Measurements from ENCODE around the gene LYSMD1.
"Not testable (repeated sequence)": the region's sequence is repeated elsewhere in the genome, so short reads cannot be mapped to it uniquely, and the experiment has no call there.

LYSMD1 gene

DNA sequence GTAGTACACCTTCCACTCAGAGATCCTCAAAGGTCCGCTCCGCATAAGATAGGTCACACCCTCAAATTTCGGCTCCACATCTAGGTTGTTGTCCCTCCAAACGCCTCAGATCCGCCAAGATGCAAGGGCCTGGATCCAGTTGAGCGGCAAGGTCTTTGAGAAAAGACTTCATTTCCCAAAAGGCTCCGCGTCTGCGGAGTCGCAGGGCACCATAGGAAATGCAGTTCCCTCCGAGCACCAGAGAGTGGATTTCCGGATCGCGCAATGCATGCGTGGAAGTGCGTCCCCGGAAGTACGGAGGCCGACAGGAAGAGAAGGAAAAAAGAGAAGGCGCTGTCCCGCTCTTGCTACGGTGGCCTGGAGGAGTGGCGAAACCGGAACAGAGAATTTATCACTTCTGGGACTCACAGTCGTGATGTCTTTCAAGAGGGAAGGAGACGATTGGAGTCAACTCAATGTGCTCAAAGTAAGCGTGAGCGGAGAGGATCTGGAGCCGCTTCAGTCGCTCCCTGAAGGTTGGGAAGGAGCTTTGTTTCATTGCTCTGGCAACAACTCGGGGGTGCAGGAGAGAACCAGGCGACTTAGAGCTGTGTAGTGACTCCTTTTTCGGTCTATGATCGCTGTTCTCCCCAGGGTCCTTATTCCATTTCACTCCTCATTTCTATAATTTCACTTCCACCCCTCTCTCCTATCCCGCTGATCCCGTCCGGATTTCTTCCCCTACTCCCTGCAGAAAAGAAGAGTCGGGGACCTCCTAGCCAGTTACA, at the start of gene LYSMD1, which contains the start of gene SCNM1:
LYSMD1 (minus strand) TSS at position 165 of the 767 bp plus-strand sequence. CDS start 644 bp downstream, outside the sequence.
SCNM1 (plus strand) TSS at position 407 of the 767 bp plus-strand sequence; CDS start at position 416, 9 bp downstream.
- peak; percentile 94 for DNase-seq

DNA sequence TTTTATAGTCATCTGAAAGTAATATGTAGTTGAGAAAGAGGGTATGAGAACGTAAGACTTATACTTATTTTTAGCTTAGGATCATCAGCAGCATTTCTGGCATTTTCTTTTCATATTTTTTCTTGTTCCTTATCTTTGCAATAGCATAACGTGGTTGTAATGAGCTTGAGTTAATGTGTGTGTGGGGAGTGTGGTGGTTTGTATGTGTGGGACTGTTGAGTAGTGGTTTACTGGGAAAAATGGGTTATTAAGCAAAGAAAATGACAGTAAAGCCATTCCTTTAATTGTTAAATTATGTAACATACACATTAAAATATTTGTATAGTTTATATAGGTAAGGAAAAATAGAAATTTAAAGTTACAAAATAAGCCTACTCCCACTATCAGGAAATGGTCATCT, 47.9 kb upstream of the LYSMD1 start:
- no peak for DNase-seq

DNA sequence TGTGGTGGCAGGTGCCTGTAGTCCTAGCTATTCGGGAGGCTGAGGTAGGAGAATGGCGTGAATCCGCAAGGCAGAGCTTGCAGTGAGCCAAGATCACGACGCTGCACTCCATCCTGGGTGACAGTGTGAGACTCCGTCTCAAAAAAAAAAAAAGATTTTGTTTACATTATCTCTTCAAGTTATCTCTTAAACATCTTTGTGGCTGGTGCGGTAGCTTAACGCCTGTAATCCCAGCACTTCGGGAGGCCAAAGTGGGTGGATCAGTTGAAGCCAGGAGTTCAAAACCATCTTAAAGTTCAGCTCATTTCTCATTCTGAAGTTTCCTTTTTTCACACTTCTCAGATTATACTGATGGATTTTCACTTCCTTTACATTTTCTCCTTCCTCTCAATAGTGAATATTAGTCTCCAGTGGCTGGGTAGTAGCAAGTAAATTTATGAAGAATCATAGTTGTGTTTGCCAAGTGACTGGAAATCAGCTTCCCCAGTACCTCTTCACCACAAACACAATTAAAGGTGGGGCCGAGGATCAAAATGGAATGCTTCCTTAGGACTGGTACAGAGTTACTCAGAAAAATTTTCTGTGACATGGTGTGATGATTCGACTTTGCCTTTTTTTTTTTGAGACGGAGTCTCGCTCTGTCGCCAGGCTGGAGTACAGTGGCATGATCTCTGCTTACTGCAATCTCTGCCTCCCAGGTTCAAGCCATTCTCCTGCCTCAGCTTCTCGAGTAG, 46.4 kb upstream of the LYSMD1 start:
- no peak for DNase-seq

DNA sequence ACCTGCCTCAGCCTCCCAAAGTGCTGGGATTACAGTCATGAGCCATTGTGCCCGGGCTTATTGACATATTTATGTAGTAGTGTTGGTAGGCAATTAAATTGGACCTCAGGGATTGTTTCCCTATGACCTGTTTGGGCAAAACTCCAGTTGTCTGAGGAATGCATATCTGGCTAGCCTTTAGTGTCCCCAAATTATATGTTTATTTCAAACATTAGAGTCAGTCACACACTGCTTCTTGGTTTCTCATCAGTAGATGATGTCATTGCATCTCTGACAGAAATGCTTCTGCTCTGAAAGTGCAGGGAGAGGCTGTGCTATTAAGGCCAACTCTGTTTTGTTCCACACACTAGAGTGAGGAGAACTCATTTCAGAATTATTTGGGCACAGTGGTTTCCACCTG, 45.1 kb upstream of the LYSMD1 start:
- DNase-seq: no peak

DNA sequence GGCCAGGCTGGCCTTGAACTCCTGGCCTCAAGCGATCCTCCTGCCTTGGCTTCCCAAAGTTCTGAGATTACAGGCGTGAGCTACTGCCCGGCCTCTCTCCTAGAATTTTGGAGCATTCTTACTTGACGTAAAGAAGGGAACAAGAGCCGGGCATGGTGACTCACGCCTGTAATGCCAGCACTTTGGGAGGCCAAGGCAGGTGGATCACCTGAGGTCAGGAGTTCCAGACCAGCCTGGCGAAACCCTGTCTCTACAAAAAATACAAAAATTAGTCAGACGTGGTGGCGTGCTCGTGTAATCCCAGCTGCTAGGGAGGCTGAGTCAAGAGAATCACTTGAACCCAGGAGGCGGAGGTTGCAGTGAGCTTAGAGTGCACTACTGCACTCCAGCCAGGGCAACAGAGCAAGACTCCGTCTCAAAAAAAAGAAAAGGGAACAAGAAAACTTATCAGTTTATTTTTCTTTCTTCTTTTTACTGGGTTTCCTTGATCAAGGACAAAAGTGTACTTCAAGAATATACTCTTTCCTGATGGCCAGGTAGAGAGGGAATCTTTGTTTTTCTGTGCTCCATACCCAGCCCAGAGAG, 39.8 kb upstream of the LYSMD1 start:
- DNase-seq: not testable (repeated sequence)

GRCh38 chr1:151199873-151200581, 34.3 kb upstream of the LYSMD1 start:
- DNase-seq: no peak

DNA sequence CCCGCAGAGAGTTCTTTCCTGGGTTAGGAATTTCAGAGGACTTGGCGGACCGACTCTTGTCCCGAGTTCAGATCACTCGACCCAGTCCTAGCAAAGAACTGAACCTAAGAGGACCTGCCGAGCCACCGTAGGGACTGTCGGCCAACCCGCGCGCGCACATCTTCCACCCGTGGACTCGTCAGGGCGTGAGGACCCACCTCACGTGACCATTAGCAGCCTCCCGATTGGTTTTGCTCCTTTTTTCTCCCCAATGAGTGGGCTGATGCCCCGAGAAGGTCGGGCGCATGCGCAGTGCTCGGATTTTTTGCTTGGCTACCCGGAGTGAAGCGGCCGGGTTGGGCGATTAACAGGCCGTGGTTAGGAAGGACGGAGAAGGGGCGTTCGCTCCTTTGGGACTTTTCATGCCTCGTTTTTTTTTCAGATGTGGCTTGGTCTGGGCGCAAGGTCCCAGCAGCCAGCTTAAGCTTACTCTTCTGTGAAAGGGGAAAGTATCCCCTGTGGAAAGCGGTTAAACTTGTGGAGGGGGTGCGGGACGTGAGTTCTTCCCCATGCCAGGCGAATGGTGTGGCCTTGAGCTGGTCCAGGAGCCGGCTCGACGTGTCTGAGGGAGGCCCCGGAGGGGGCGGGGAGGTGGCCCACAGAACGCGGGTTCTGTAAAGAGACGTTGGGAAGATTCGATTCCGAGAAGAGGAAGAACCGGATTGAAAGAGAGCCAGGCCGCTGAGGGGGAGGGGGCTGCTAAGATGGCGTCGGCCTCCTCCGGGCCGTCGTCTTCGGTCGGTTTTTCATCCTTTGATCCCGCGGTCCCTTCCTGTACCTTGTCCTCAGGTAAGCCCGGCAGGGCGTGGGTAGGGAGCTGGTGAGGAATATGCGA, 32.8 kb upstream of the LYSMD1 start, which contains the start of gene PIP5K1A:
PIP5K1A (plus strand) TSS at position 299 of the 874 bp plus-strand sequence; CDS start at position 744, 445 bp downstream.
- DNase-seq: peak; percentile 84

DNA sequence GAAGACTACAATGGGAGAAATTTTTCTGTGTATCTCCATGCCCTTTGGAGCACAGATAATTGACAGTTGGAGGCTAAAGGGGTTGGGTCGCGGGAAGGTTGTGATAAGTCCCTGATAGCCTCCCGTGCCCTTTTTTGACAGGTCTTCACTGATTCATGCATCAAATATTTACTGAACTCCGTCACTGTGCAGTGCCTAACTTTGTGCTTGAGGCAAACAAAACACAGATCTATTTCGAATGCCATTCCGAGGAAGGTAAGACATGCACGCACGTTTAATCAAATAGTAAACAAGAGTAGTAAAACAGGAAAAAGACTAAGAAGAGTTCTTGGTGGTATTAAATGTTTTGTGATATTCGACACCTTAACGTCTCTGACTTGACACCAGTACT, 32.2 kb upstream of the LYSMD1 start:
- DNase-seq: no peak

- DNase-seq: peak; percentile 59
Observed at GRCh38 chr1:151196292-151196800, 30.6 kb upstream of the LYSMD1 start.

DNA sequence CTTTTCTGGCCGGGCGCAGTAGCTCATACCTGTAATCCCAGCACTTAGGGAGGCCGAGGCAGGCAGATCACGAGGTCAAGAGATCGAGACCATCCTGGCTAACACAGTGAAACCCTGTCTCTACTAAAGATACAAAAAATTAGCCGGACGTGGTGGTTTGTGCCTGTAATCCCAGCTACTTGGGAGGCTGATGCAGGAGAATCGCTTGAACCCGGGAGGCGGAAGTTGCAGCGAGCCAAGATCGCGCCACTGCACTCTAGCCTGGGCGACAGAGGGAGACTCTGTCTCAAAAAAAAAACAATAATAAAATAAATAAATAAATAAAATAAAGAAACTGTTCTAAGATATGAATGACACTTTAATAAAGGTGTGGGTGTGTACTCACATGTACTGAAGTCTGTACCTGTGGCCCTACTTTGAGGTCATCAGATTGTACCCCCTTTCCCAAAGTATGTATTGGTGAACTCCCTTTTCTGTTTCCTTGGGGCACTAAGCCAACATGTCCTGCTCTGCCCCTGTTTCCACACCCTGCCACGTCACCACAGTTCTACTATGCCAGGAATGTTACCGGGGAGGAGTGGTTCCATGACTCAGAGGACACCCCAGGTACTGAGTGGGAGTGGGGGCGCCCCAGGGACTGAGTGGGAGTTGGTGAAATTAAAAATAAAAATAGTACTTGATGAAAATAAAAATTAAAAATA, 29.3 kb upstream of the LYSMD1 start:
- DNase-seq: not testable (repeated sequence)

DNA sequence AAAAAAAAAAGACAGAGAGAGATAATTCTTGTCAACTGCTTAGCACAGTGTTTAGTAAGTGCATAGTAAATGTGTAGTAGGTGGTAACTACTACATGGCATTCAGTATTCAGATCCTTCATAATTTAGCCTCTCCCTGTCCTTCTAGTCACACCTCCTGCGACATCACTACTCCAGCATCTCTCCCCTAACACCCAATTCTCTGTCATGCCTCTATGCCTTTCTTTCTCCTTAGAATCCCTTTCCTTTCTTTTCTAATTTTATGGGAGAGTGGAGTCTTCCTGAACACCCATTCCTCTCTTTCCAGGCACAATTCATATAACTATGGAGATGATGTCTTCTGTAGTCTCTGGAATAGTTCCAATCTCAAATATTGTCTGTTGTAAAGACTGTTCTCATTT, 28.2 kb upstream of the LYSMD1 start:
- no peak for DNase-seq

DNA sequence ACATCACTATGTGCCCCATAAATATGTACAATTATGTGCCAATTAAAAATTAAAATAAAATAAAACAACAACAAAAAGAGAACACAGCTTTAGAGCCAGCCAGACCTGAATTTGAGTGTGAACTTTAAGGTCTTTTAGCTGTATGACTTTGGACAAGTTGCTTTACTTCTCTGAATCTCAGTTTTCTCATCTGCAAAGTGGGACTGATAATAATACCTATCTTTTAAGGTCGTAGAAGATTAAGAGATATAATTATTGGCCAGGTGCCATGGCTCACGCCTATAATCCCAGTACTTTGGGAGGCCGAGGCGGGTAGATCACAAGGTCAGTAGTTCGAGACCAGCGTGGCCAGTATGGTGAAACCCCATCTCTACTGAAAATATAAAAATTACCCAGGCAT, 27.6 kb upstream of the LYSMD1 start:
- no peak for DNase-seq

GRCh38 chr1:151192047-151192446, 26.3 kb upstream of the LYSMD1 start:
- no peak for DNase-seq

GRCh38 chr1:151189637-151190445, 24.1 kb upstream of the LYSMD1 start, which contains the start of gene VPS72:
Gene VPS72 (minus strand): TSS chr1:151190197. CDS start chr1:151190121, 76 bp downstream.
- DNase-seq: peak; percentile 49

GRCh38 chr1:151188667-151189066, 23.0 kb upstream of the LYSMD1 start:
- DNase-seq: not testable (repeated sequence)

DNA sequence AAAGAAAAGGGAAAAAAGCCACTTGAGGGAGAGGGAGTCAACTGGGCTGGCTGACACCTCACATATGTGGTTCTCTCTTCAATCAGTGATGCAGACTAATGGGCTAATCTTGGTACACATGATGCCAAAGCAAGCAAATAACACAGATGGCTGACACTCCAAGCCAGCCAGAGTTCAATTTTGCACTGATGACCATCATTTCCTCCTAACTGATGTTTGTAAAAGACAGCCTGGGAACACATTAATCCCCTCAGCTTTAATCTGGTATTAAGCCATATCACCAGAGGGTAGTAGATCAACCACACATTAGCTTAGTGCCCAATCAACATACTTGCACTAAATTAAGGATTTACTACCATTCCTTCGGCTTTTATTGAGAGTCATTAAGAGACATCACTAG, 21.5 kb upstream of the LYSMD1 start:
- DNase-seq: peak; percentile 87

DNA sequence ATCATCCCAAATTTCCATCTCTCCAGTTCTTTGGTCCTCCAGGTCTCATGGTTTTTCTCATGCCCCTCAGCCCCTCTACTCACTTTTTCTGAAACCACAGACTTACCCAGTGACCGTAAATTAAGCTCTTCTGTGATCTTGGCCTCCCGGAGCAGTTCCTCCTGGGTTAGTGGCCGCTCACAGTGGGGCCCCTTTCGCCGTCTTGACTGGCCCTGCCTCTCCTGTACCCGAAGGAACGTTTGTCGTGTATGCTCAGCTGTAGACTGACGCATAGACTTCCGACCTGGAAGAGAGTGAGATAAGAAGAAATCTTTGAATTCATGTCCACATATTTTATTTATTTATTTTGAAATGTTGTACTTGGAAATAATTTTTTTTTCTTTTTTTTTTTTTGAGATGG, 18.5 kb upstream of the LYSMD1 start:
- no peak for DNase-seq

GRCh38 chr1:151176514-151177045, 10.9 kb upstream of the LYSMD1 start:
- DNase-seq: no peak

DNA sequence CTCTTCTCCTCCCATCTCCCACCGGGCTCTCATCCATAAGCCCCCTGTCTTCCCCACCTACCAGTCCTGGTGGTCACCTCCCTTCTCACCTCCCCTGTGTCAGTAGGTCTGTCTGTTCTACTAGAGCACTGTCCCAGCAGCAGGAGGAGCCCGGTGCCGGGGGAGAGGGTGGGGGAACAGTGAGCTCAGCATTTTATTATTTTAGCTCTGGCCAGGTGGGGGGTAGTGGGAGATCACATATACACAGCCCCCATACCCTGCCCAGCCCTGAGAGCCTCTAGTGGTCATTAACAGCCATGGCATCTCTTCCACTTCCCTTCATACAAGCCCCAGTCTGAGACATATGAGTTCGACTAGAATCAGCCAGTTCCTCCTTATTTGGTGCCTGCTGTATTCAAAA, 10.2 kb upstream of the LYSMD1 start, which contains the start of gene TMOD4:
TMOD4 (minus strand) TSS at position 119 of the 400 bp plus-strand sequence. CDS start 1,106 bp downstream, outside the sequence.
- DNase-seq: no peak

Data from NCI-H524 treated with DMSO at 0.1 percent for 48 hours (cell line).